GM18868 (cell line): ENCODE results near the gene DNAJC10.

Experiments
- ATAC-seq: cut with Tn5 transposase; IDR thresholded peaks from one replicate; pipeline ENCODE4 v1.9.1; 2021; ENCODE audit warnings: mild to moderate bottlenecking, moderate library complexity; ENCODE audit not compliant: unreplicated experiment

DNAJC10 gene

GRCh38 chr2:182831101-182831500, 115.0 kb downstream of the DNAJC10 start:
- ATAC-seq = no peak

GRCh38 chr2:182831921-182832320, 115.9 kb downstream of the DNAJC10 start:
- ATAC-seq = no peak

GRCh38 chr2:182833084-182833854, 117.2 kb downstream of the DNAJC10 start:
- no peak for ATAC-seq

DNA sequence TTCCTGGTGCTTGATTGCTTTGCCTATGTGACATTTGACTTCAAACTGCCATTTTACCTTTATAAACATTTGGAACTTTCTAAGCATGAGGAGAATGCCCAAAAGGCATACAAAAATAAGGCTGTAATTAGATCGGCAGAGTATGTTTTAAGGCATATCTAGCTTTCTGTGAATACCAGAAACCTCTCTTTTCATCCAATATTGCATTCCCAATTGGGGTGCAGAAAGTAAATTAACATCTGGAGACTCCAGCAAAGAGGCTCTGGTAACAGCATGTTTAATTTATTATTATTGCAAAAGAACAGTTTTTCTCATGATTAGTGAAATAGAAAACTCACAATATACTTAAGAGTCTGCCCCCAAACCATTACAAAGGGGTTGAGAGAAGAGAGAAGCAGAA, 118.2 kb downstream of the DNAJC10 start:
- ATAC-seq = no peak

DNA sequence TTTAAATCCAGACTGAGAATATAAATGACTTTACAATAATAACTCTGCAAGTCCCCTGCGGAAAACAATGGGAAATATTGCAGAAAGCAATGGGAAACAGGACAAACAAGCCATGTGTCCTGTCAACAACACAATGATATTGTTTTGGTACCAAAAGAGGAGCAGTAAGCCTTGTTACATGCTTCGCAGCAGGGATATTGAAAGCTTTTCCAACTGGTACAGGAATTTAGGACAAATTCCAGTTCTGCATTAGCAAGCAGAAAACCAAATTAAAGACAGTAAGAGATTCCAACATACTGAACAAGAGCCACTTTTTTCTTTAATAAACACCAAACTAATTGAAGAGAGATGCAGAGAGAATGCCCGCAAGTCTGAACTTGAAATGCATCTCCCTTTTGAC, 120.4 kb downstream of the DNAJC10 start:
- no peak for ATAC-seq
